Esophagus (tissue), 2 donors: ENCODE results near the gene KLK14. TPM values are rescaled to one million over a fixed set of nuclear protein-coding genes. Genes with fewer than 3 reads are reported as not detected.

ENCODE experiments used
- H3K27ac ChIP-seq, 2 donors: one replicate each; pipeline ENCODE4 v1.5.1; 2013; ENCODE audit warnings: low read depth in 2 of 2, mild to moderate bottlenecking in 2 of 2, inconsistent platforms in 1 of 2, low read length in 1 of 2, moderate library complexity in 1 of 2
- H3K27me3 ChIP-seq, 2 donors: one replicate each; pipeline ENCODE4 v1.6.1; 2013; ENCODE audit warnings: low read length in 2 of 2, control low read depth in 1 of 2, mild to moderate bottlenecking in 1 of 2; ENCODE audit not compliant: insufficient read depth in 2 of 2, control insufficient read depth in 1 of 2
- H3K36me3 ChIP-seq, 2 donors: one replicate each; pipeline ENCODE4 v1.6.1; 2013; ENCODE audit warnings: low read length in 1 of 2; ENCODE audit not compliant: control insufficient read depth in 2 of 2, insufficient read depth in 2 of 2
- H3K4me1 ChIP-seq, 2 donors: one replicate each; pipeline ENCODE4 v1.6.1; 2013; ENCODE audit warnings: low read length in 1 of 2; ENCODE audit not compliant: control insufficient read depth in 2 of 2, insufficient read depth in 2 of 2
- H3K4me3 ChIP-seq, 2 donors: one replicate each; pipeline ENCODE4 v1.5.1; 2013; ENCODE audit warnings: low read length in 2 of 2, mild to moderate bottlenecking in 2 of 2, low read depth in 1 of 2, moderate library complexity in 1 of 2
- H3K9me3 ChIP-seq, 2 donors: one replicate each; pipeline ENCODE4 v1.6.1; 2013; ENCODE audit warnings: mild to moderate bottlenecking in 2 of 2, low read depth in 1 of 2, low read length in 1 of 2, moderate library complexity in 1 of 2; ENCODE audit not compliant: control insufficient read depth in 2 of 2, insufficient read depth in 1 of 2
- WGBS, 2 donors: extraction: QIAGEN DNeasy Blood & Tissue Kit; methylation state at CpG; one replicate each; pipeline ENCODE4 v1.1.7; 2013; 5-methylcytosine and 5-hydroxymethylcytosine counted together
- polyA plus RNA-seq, 2 donors: library from polyadenylated mRNA; stranded (reverse); fragments of 200-250 nt; gene quantifications; one replicate each; pipeline ENCODE4 v1.2.3, GENCODE V29; 2013
- donor health status: healthy with polysubstance abuse.
- donor health status: Bipolar disorder and iron deficiency.

KLK14 gene
- polyA plus RNA-seq, 2 donors, result 0.09 to 0.31 TPM

DNA sequence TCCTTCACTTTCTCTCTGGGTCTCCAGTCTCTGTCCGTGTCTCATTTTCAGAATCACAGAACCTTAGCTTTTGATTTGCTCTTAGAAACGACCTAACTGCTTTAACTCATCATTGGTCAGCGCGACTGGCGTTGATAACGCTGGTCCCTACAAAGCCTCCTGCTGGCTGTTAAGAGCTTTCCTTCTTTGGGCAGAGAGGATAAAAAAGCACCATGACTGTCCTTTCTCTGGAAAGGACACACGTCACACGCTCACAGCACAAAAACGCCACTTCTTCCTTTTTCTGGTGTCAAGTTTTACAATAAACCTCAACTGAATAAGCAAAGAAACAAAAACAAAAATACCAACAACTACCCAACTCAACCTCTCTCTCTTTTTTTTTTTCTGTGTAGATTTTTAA, 46.2 kb downstream of the KLK14 start:
- 64 to 72% methylated on average over 9 of the region's 9 CpGs for WGBS, 2 donors

GRCh38 chr19:51034704-51035103, 48.0 kb downstream of the KLK14 start, which contains the start of gene KLK12:
TSS of gene KLK12 (minus strand) at chr19:51035002. CDS start at chr19:51034621, 381 bp downstream.
- Histone ChIP-seq H3K27ac (peak within 1 kb of the TSS in 1 of 2 donors; percentile 84), H3K4me3 (peak within 1 kb of the TSS in 1 of 2 donors; percentile 56), H3K36me3 (no peaks in the 10 kb centered on the region), H3K9me3 (no peaks in the 10 kb centered on the region), H3K4me1 (peaks cover 0 to 3% of the 10 kb centered on the region in 2 donors), H3K27me3 (no peaks in the 10 kb centered on the region)
- whole genome bisulfite sequencing, 2 donors, result 38 to 51% methylated on average over 11 of the region's 11 CpGs

More for the DNA sequence above, 46.2 kb downstream of the KLK14 start:
- Histone ChIP-seq H3K36me3 (no peaks in the 10 kb centered on the region), H3K4me1 (peaks cover 0 to 3% of the 10 kb centered on the region in 2 donors), H3K27ac (no peak overlapping the region), H3K4me3 (no peak overlapping the region), H3K9me3 (no peaks in the 10 kb centered on the region), H3K27me3 (no peaks in the 10 kb centered on the region)

- Histone ChIP-seq H3K27me3 (no peaks in the 10 kb centered on the region), H3K36me3 (no peaks in the 10 kb centered on the region), H3K27ac (peak overlapping the region in 1 of 2 donors; percentile 27), H3K4me3 (peak overlapping the region in 1 of 2 donors; percentile 27), H3K4me1 (peaks cover 0 to 8% of the 10 kb centered on the region in 2 donors), H3K9me3 (no peaks in the 10 kb centered on the region)
- 88 to 92% methylated on average over 26 to 28 of the region's 28 CpGs for WGBS, 2 donors
These were observed 50.8 kb downstream of the KLK14 start for GRCh38 chr19:51031880-51032225.

GRCh38 chr19:51031220-51031879, 51.3 kb downstream of the KLK14 start:
- H3K4me1 ChIP-seq, result peaks cover 0 to 8% of the 10 kb centered on the region in 2 donors
- peak overlapping the region in 1 of 2 donors; percentile 27 for H3K4me3 ChIP-seq
- H3K27ac ChIP-seq, result peak overlapping the region in 1 of 2 donors; percentile 27
- no peaks in the 10 kb centered on the region for H3K9me3 ChIP-seq
- WGBS, 2 donors, result 82 to 84% methylated on average over 7 of the region's 7 CpGs
- H3K36me3 ChIP-seq, result no peaks in the 10 kb centered on the region
- no peaks in the 10 kb centered on the region for H3K27me3 ChIP-seq

DNA sequence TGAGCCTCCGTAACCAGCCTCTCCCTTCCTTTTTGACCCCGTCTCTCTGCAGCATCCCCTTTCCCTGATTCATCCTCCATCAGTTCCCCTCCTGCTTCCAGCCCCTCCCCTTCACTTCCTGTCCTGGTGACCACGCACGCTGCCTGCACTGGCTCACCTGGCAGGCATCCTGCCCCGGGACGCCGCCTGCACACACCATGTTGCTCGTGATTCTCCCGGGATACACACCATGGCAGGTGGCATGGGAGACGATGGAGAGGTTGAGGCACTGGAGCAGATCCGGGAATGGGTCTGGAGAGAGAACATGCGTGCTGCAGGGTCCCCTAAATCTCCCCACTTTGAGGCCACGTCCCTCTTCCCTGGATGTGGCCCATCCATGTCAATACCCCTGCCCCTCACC, 52.1 kb downstream of the KLK14 start:
- no peaks in the 10 kb centered on the region for H3K9me3 ChIP-seq
- no peaks in the 10 kb centered on the region for H3K27me3 ChIP-seq
- 83 to 86% methylated on average over 13 of the region's 13 CpGs for WGBS, 2 donors
- H3K4me1 ChIP-seq, result peaks cover 0 to 8% of the 10 kb centered on the region in 2 donors
- no peak overlapping the region for H3K27ac ChIP-seq
- H3K36me3 ChIP-seq, result no peaks in the 10 kb centered on the region
- peak overlapping the region in 1 of 2 donors; percentile 12 for H3K4me3 ChIP-seq

DNA sequence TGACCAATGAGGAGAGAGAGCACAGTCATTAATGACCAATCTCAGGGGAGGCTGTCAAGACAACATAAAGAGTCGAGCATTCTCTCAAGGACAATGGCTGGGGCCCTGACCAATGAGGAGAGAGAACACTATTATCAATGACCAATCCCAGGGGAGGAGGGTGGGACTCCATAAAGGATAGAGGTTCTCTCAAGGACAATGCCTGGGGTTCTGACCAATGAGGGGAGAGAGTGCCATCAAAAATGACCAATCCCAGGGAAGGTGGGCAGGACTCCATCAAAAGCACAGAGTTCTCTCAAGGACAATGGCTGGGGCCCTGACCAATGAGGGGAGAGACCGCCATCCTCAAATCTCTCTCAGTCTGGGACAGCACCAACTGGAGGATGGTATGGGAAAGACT, 53.0 kb downstream of the KLK14 start:
- Histone ChIP-seq H3K9me3 (no peaks in the 10 kb centered on the region), H3K36me3 (no peaks in the 10 kb centered on the region), H3K27me3 (no peaks in the 10 kb centered on the region), H3K4me1 (peaks cover 0 to 7% of the 10 kb centered on the region in 2 donors), H3K4me3 (no peak overlapping the region), H3K27ac (no peak overlapping the region)
- WGBS, 2 donors, result 81 to 83% methylated on average over 2 of the region's 2 CpGs

Other genes starting within 250 kb of the KLK14 start
- gene KLK15, start 249.3 kb downstream of the KLK14 start, polyA plus RNA-seq, result not detected
- not detected for gene KLK3, start 228.0 kb downstream of the KLK14 start, polyA plus RNA-seq
- gene KLK2, start 209.4 kb downstream of the KLK14 start, polyA plus RNA-seq, result not detected
- gene KLK4, start 171.5 kb downstream of the KLK14 start, polyA plus RNA-seq, result under 1 TPM; 0.06 to 0.18 TPM
- 10 to 100 TPM; 13.9 to 18.7 TPM for gene KLK5, start 129.8 kb downstream of the KLK14 start, polyA plus RNA-seq
- 10 to 100 TPM; 32.8 to 64.6 TPM for gene KLK6, start 113.3 kb downstream of the KLK14 start, polyA plus RNA-seq
- 10 to 100 TPM; 36.4 to 96.4 TPM for gene KLK7, start 99.0 kb downstream of the KLK14 start, polyA plus RNA-seq
- gene KLK8, start 81.3 kb downstream of the KLK14 start, polyA plus RNA-seq, result 100 to 1,000 TPM; 226 to 261 TPM
- gene KLK10, start 63.2 kb downstream of the KLK14 start, polyA plus RNA-seq, result 100 to 1,000 TPM; 223 to 304 TPM
- 100 to 1,000 TPM; 168 to 345 TPM for gene KLK11, start 56.3 kb downstream of the KLK14 start, polyA plus RNA-seq
- gene KLK12, start 47.9 kb downstream of the KLK14 start, polyA plus RNA-seq, result 100 to 1,000 TPM in 1 of 2 donors, 10 to 100 TPM in 1; 12.4 to 427 TPM
- gene KLK13, start 17.8 kb downstream of the KLK14 start, polyA plus RNA-seq, result 1,000 to 10,000 TPM in 1 of 2 donors, 100 to 1,000 TPM in 1; 406 to 1,038 TPM
- gene CTU1, start 25.5 kb upstream of the KLK14 start, polyA plus RNA-seq, result 1 to 10 TPM; 3.3 TPM
- gene SIGLEC9, start 42.0 kb upstream of the KLK14 start, polyA plus RNA-seq, result under 1 TPM; 0.26 to 0.28 TPM
- under 1 TPM; 0.12 to 0.18 TPM for gene SIGLEC7, start 59.4 kb upstream of the KLK14 start, polyA plus RNA-seq
- gene CD33, start 142.2 kb upstream of the KLK14 start, polyA plus RNA-seq, result under 1 TPM; 0.66 to 0.69 TPM
- gene SIGLECL1, start 168.2 kb upstream of the KLK14 start, polyA plus RNA-seq, result not detected
- under 1 TPM; 0.15 to 0.22 TPM for gene IGLON5, start 228.8 kb upstream of the KLK14 start, polyA plus RNA-seq